Progenitor cell of endocrine pancreas (in vitro differentiated cells): ENCODE measurements around the gene SOD2. TPM values are rescaled to one million over a fixed set of nuclear protein-coding genes. Genes with fewer than 3 reads are reported as not detected.
A peak's percentile ranks its signal among the peaks of the same experiment; 100 is the strongest.

Source experiments
- DNase-seq: peaks from one replicate; pipeline ENCODE4 v3.0.0; 2021; ENCODE audit warnings: low spot score; ENCODE audit not compliant: unreplicated experiment
- H3K27ac Mint-ChIP-seq: 2 replicates; pipeline ENCODE4 v1.8.0; 2021; ENCODE audit warnings: mild to moderate bottlenecking, moderate library complexity, mixed read lengths
- H3K27me3 Mint-ChIP-seq: 2 replicates; pipeline ENCODE4 v1.8.0; 2021; ENCODE audit warnings: mixed read lengths
- H3K36me3 Mint-ChIP-seq: 2 replicates; pipeline ENCODE4 v1.8.0; 2022; ENCODE audit warnings: mixed read lengths; ENCODE audit not compliant: insufficient read depth
- H3K4me1 Mint-ChIP-seq: 2 replicates; pipeline ENCODE4 v1.8.0; 2021; ENCODE audit warnings: low read depth, mixed read lengths
- H3K4me3 Mint-ChIP-seq: 2 replicates; pipeline ENCODE4 v1.8.0; 2021; ENCODE audit warnings: low read depth, mild to moderate bottlenecking, moderate library complexity, mixed read lengths
- H3K9me3 Mint-ChIP-seq: 2 replicates; pipeline ENCODE4 v1.8.0; 2021; ENCODE audit warnings: low read depth, mixed read lengths
- CTCF ChIP-seq: fragments of 200-600 bp; sonication (generic); IDR thresholded peaks from one replicate; pipeline ENCODE4 v1.5.0; 2021; ENCODE audit warnings: antibody characterized with exemption, mild to moderate bottlenecking; ENCODE audit not compliant: unreplicated experiment
- total RNA-seq: library from RNA; stranded (reverse); gene quantifications from 2 replicates; pipeline ENCODE4 v1.2.1, GENCODE V29; 2021

The SOD2 gene
- total RNA-seq, 1 donor from 2014 or later, result 68.9 TPM

- Mint-ChIP-seq H3K9me3 (peaks cover 9% of the 10 kb centered on the region), H3K27me3 (no peaks in the 10 kb centered on the region), H3K4me1 (no peaks in the 10 kb centered on the region), H3K27ac (no peak overlapping the region), H3K4me3 (no peak overlapping the region), H3K36me3 (peaks cover 3% of the 10 kb centered on the region)
- peak; percentile 80 for TF ChIP-seq CTCF
- no peak for DNase-seq
Observed at GRCh38 chr6:159654483-159655098, 38.5 kb downstream of the SOD2 start.

- Mint-ChIP-seq H3K27me3 (no peaks in the 10 kb centered on the region), H3K9me3 (no peaks in the 10 kb centered on the region), H3K27ac (no peak overlapping the region), H3K4me1 (no peaks in the 10 kb centered on the region), H3K36me3 (no peaks in the 10 kb centered on the region), H3K4me3 (no peak overlapping the region)
- TF ChIP-seq CTCF, result no peak
- DNase-seq, result no peak
Observed at GRCh38 chr6:159650314-159650713, 42.7 kb downstream of the SOD2 start.

GRCh38 chr6:159649441-159649840, 43.6 kb downstream of the SOD2 start:
- Mint-ChIP-seq H3K36me3 (no peaks in the 10 kb centered on the region), H3K27ac (peak overlapping the region; percentile 76), H3K27me3 (no peaks in the 10 kb centered on the region), H3K4me1 (no peaks in the 10 kb centered on the region), H3K9me3 (no peaks in the 10 kb centered on the region), H3K4me3 (no peak overlapping the region)
- no peak for TF ChIP-seq CTCF
- DNase-seq, result no peak

GRCh38 chr6:159646733-159647132, 46.3 kb downstream of the SOD2 start:
- no peak overlapping the region for H3K27ac Mint-ChIP-seq
- H3K4me3 Mint-ChIP-seq, result no peak overlapping the region
- H3K9me3 Mint-ChIP-seq, result no peaks in the 10 kb centered on the region
- TF ChIP-seq CTCF, result no peak
- H3K36me3 Mint-ChIP-seq, result no peaks in the 10 kb centered on the region
- no peak for DNase-seq
- H3K4me1 Mint-ChIP-seq, result no peaks in the 10 kb centered on the region
- no peaks in the 10 kb centered on the region for H3K27me3 Mint-ChIP-seq

GRCh38 chr6:159646116-159646515, 46.9 kb downstream of the SOD2 start:
- Mint-ChIP-seq H3K4me1 (no peaks in the 10 kb centered on the region), H3K4me3 (no peak overlapping the region), H3K9me3 (no peaks in the 10 kb centered on the region), H3K36me3 (no peaks in the 10 kb centered on the region), H3K27ac (no peak overlapping the region), H3K27me3 (no peaks in the 10 kb centered on the region)
- DNase-seq, result no peak
- no peak for TF ChIP-seq CTCF
